IPS-NIHi11 (cell line): ENCODE data around the gene LSAMP.
"Not testable (repeated sequence)": the region's sequence is repeated elsewhere in the genome, so short reads cannot be mapped to it uniquely, and the experiment has no call there.

Source experiments
- DNase-seq: peaks from one replicate; pipeline ENCODE4 v3.0.0; 2012; ENCODE audit warnings: mixed read lengths, low spot score

Gene LSAMP

GRCh38 chr3:115792206-115792955 lies 652.9 kb downstream of the LSAMP start:
- no peak for DNase-seq

- DNase-seq, result not testable (repeated sequence)
These were observed 653.8 kb downstream of the LSAMP start for GRCh38 chr3:115791271-115792153.

DNA sequence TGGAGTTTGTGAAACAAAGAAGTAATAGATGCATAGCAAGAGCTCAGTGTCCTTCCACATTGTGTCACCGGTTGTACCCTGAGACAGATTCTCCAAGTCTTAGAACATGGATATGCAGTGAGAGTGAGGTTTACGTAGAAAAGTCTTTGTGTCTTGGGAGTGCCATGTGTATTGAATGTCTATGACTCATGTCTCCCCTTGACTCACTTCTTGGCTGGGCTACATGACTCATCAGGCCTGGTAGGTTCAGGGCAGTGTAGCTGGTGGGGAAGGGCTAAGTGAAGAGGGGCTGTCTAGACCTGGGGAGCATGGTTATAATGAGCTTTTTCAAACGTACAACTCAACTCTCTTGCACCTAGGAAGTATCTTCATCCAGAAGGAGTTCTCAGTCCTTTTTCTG lies 654.5 kb downstream of the LSAMP start:
- DNase-seq, result peak; percentile 23

GRCh38 chr3:115789481-115789880 lies 655.8 kb downstream of the LSAMP start:
- no peak for DNase-seq

GRCh38 chr3:115788921-115789470 lies 656.3 kb downstream of the LSAMP start:
- DNase-seq, result no peak

DNA sequence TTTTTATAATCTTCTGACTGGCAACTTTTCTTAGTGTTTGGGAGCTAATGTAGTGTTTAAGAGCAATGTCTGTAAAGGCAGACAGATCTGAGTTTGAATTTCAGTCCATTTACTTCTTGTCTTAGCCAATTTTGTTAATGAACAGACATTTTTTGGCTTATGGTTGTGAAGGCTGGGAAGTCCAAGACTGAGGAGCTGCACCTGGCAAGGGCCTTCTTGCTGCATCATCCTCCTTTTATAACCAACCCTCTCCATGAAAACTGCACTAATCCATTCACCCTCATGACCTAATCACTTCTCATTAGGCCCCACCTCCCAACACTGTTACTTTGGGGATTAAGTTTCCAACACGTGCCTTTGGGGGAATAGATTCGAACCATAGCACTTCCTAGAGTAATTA lies 657.5 kb downstream of the LSAMP start:
- DNase-seq, result no peak

DNA sequence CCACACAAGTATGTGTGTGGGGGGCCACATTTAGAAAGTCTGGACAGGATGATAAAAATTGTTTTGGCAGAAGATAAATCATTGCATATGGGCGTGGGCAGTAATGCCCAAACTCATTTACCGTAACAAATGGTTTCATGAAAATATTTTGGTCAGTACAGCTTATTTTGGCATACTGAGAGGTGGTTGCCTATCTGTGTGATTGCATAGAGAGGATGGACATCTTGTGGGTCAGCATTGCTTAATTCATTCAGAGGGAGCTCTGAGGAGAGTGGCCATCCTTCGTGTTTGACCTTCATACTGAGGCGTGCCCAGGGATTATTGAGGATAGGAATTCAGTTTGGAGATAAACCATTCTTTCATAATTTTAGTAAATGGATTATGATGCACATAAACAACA lies 659.5 kb downstream of the LSAMP start:
- DNase-seq, result no peak

DNA sequence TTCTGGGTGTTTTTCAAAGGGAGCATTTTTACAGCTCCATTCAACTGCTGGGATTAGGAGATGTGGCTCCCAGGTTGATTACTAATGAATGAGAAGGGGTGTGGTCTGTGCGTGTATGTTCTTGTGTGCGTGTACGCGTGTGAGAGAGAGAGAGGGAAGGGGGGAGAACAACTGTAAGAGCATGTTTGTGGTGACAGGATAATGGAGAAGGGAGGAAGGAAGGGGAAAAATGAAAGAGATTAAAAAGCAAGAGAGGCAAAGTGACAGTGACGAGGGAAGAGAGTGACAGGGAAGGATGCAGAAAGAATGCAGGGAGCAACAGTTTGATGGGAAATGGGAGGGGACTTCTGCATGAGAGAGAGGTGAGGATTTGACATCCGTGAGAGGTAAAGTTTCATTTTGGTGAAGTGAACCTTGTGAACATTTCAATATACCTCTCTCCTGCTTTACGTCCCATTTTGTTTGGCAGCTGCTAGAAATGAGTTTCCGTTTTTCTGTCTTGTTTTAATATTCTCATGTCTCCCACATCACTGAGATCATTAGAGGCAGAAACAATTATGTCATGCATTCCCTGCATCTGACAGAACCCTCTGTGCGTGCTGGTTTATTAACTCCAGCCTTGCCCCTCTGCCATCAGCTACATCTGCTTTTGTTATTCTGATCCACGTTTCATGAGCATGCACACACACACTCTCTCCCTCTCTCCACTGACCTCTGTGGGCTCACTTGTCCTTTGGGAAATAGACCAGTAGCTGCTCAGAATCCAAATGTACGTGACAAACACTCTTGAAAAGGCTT lies 660.3 kb downstream of the LSAMP start:
- no peak for DNase-seq

DNA sequence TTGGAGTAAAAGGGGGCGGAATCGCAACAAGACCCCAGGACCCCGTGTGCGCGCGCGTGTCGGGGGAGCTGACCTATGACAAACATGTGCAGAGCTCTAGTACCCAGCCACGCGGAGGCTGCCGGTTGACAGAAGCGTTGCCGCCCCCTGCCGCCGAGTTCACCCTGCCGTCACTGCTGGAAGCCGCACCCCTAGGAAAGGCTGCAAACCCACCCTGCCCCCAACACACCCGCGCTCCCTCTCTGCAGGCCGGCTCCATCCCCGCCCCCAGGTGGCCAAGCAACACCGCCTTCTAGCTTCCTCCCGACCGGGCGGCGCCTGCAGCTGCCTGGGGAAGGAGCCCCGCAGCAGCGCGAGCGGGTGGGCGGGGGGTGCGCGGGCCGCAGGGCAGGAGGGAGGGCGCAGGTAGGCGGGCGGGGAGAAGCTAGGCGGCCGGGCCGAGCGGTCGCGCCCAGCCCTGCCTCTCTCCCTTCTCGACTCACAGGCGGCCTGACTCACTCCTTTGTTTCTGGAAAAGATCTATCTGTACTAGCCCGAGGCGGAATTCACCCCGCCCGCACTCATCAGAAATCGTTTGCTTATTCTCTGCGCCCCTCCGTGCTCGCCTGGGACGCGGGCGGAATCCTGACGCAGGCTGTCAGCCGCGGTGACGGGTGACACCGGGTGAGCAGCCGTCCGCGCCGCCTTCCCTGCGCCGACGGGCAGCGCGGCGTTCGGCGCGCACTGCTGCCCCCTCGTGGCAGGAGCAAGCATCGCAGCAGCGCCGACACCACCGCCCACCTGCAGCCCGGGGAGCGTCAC lies 661.1 kb downstream of the LSAMP start:
- peak; percentile 91 for DNase-seq

GRCh38 chr3:115783426-115783825 lies 661.9 kb downstream of the LSAMP start:
- not testable (repeated sequence) for DNase-seq

- DNase-seq, result no peak
These were observed 666.3 kb downstream of the LSAMP start for GRCh38 chr3:115779011-115779410.

DNA sequence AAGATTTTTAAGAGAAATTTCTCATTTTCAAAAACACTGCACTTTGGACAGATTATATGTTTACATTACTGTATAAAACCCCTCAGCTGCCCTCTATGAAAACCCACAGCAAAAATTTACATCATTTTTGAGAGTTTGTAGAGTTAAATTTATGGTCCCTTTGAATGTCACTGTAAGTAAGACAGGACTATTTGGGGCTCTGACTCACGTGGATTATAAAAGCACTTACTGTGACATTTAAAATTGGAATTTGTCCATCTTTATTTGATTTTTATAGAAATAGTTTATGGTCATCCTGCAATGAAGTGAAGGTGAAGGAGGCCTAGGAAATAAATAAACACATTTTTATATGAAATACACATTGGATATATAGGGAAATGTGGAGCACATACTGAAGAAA lies 672.3 kb downstream of the LSAMP start:
- DNase-seq, result no peak

GRCh38 chr3:115768661-115769060 lies 676.6 kb downstream of the LSAMP start:
- DNase-seq, result no peak

DNA sequence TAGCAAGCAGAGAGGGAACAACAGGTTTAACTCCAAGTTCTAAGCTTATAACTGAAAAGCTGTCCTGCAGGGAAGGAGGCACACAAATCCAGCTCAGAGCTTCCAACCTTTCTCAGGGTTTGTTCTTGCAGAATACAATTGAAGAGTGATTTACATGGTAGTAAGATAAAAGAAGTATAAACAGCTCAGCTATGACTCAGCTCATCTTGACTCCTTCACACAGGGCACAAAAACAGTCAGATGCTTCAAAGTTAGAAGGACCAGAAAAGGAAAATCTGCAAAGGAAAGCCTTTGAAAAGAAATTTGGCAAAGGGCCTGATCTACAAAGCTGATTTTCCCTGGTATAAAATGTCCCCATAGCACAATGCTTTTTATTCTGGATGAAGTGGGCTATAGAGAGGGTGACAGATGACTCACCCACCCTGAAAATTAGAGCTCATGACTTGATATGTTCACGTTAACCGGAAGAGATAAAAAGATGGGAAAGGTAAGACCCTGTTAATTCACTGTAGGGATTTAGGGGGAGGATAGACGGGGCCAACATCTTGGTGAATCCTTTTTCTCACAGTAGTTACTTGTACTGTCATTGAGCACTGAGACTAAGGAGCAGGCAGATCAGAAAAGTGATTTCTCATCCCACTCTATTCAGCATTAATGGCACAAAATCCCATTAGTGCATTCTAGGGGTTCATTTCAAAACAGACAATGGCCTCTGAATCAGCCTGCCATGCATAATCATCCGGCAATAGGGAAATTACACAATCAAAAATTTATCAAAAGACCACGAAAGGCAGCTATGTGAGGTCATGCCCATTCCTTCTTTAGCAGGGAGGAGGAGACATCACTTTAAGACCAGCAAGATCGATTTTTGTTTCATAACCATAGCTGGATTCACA lies 678.5 kb downstream of the LSAMP start:
- DNase-seq, result no peak

DNA sequence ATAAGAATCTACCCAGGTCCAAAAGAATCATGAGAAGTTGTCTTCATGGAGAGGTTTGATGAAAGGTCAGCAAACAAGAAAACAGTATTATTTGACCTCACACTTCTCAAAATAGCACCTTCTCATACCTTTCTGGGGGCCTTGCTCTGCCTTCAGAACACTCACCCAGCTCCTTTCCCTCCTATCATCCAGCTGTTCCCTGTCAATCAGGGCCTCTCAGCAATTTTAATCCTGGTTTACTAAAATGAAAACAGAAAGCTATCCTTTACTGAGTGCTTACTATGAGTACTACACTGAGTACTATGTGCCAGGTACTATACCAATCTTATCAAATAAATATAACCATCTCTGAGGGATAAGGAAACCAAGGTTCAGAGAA lies 683.4 kb downstream of the LSAMP start:
- DNase-seq, result no peak

DNA sequence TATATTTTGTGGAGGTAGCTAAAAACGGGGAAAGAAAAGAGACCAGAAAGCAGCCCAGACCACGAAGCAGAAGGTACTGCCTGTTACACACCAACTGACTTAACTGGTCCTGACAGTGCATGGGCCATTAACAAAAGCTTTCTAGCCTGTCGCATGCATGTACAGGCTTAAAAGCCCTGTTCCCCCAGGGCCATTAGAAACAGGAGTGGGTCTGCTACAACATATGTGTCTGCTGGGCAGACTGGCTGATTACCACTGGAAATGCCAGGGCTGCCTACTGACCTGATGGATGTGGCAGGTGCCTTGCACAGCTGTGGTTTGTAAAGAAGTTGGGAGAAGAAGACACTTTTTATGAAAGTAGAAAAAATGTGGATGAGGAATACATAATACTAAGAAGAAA lies 684.6 kb downstream of the LSAMP start:
- DNase-seq, result no peak

GRCh38 chr3:115758076-115758763 lies 687.1 kb downstream of the LSAMP start:
- DNase-seq, result no peak

DNA sequence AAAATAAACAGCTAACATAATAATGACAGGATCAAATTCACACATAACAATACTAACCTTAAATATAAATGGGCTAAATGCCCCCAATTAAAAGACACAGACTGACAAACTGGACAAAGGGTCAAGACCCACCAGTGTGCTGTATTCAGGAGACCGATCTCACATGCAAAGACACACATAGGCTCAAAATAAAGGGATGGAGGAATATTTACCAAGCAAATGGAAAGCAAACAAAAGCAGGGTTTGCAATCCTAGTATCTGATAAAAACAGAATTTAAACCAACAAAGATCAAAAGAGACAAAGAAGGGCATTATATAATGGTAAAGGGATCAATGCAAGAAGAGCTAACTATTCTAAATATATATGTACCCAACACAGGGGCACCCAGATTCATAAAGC lies 692.3 kb downstream of the LSAMP start:
- not testable (repeated sequence) for DNase-seq
